ENCODE measurements around the gene PCCB.

- TF ChIP-seq CTCF (conservative IDR thresholded peaks at IDR 0.05) (no peak), ZFX (IDR thresholded peaks at IDR 0.05) (no peak)
Measured at GRCh38 chr3:136334209-136334608, 84.1 kb downstream of the PCCB start.
